ENCODE data around the gene PGP. TPM values are rescaled to one million over a fixed set of nuclear protein-coding genes. Genes with fewer than 3 reads are reported as not detected.
"Not testable (repeated sequence)": the region's sequence is repeated elsewhere in the genome, so short reads cannot be mapped to it uniquely, and the experiment has no call there.

The PGP gene
- total RNA-seq, 1 donor from 2014 or later: 15.0 TPM

DNA sequence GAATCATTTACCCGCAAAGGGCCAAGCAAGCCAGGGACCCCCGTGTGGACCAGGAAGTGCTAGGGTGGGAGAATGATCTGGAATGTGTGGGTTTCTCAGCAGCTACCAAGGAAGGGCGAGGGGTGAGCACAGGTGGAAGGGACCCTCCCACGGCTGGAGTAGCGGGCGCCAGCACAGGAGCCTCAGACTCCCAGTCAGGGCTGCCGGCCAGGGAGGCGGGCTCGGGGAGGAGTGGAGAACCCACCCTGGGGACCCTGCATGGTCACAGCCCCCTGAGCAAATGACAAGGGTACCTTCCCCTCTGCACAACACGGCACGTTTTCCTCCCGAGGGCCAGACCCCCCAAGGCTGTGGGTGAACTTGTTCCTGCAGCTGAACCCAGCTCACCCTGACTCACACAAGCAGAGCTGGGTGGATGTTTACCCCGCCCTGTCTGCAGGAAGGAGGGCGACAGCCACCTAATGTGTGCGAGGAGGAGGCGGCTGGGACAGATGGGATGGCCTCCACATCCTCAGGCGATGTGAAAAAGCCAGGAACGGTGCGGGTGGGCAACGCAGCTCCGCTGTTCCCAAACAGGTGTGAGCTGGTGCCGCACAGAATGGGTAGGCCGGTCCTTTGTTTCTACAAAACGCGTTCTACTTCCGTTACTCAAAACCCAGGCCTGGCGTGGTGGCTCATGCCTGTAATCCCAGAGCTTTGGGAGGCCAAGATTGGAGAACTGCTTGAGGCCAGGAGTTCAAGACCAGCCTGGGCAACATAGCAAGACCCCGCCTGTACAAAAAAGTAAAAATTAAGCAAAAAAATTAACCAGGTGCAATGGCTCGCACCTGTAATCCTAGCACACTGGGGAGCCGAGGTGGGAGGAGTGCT lies 30.5 kb upstream of the PGP start:
- intact Hi-C loops (cut with DNase I): no loop called here

DNA sequence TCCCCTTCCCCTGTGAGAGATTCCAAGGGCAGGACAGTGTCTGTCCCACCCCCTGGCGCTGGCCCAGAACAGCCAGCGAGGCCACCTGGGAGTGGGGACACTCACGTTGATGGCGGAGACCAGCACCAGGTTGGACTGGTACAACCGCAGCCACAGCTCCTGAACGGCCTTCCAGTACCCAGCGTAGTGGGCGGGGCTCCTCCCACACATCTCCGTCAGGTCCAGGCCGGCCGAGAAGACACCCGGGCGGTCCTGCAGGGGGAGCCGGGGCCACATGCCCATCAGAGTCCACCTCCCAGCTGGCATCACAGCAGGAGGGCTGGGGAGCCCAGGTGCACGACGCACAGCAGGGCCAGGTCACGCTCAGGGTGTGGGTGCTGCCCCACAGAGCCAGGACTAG lies 29.7 kb upstream of the PGP start:
- Histone ChIP-seq H3K4me3 (no peak overlapping the region), H3K9me3 (no peaks in the 10 kb centered on the region), H3K27ac (no peak overlapping the region), H3K4me1 (no peaks in the 10 kb centered on the region), H3K27me3 (no peaks in the 10 kb centered on the region), H3K36me3 (peaks cover 49% of the 10 kb centered on the region)
- intact Hi-C loops (cut with DNase I): no loop called here
- peak; percentile 8 for ATAC-seq
- no peak for DNase-seq
- TF ChIP-seq, protein P1, sequence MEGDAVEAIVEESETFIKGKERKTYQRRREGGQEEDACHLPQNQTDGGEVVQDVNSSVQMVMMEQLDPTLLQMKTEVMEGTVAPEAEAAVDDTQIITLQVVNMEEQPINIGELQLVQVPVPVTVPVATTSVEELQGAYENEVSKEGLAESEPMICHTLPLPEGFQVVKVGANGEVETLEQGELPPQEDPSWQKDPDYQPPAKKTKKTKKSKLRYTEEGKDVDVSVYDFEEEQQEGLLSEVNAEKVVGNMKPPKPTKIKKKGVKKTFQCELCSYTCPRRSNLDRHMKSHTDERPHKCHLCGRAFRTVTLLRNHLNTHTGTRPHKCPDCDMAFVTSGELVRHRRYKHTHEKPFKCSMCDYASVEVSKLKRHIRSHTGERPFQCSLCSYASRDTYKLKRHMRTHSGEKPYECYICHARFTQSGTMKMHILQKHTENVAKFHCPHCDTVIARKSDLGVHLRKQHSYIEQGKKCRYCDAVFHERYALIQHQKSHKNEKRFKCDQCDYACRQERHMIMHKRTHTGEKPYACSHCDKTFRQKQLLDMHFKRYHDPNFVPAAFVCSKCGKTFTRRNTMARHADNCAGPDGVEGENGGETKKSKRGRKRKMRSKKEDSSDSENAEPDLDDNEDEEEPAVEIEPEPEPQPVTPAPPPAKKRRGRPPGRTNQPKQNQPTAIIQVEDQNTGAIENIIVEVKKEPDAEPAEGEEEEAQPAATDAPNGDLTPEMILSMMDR (IDR thresholded peaks at IDR 0.05): no peak

More for the DNA sequence above, 30.5 kb upstream of the PGP start:
- Histone ChIP-seq H3K9me3 (no peaks in the 10 kb centered on the region), H3K4me1 (peaks cover 4% of the 10 kb centered on the region), H3K27ac (no peak overlapping the region), H3K27me3 (no peaks in the 10 kb centered on the region), H3K36me3 (peaks cover 49% of the 10 kb centered on the region), H3K4me3 (no peak overlapping the region)
- no peak for DNase-seq
- TF ChIP-seq, protein P1 (IDR thresholded peaks at IDR 0.05): no peak
- ATAC-seq: no peak

DNA sequence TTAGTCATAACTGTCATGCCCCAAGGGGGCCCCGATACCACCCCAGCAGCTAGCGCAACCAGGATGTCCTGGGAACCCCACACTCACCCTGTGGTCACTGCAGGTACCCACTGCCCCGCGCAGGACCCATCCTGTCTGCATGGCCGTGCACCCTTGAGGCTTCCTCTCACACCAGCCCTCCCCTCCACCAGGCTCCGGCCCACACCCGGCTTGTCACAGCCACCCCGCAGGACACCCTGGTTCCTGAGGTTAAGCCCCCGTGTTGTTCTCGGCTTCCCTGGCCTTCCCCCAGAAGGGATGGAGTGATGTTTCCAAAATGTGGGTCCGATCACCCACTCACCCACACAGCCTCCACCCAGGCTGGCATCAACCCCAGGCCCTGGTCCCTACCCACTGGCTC lies 29.1 kb upstream of the PGP start:
- no peaks in the 10 kb centered on the region for H3K4me1 ChIP-seq
- ATAC-seq (no peak), DNase-seq (no peak)
- no peaks in the 10 kb centered on the region for H3K27me3 ChIP-seq
- H3K27ac ChIP-seq: no peak overlapping the region
- TF ChIP-seq, protein P1 (IDR thresholded peaks at IDR 0.05): no peak
- intact Hi-C loops (cut with DNase I): no loop called here
- no peaks in the 10 kb centered on the region for H3K9me3 ChIP-seq
- no peak overlapping the region for H3K4me3 ChIP-seq
- H3K36me3 ChIP-seq: peaks cover 49% of the 10 kb centered on the region

DNA sequence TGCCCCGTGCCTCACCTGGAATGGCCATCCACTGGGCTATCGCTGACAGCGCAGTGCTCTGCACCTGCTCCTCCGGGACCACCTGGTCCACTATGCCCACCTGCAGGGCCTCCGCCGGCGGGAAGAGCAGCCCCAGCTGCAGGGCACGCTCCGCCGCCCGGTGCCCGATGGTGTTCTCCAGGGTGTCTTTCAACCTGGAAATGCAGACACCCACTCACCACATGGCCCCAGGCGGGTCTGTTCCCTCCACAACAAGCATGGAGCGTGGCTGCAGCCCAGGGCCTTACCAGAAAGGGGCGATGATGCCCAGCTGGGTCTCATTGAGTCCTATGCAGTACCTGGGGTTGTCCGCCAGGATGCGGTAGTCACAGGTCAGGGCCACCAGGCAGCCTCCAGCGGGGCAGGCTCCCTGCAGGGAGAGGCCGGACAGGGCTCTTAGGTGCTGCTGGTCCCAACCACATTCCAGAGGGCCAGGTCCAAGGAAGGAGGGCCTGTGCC lies 28.4 kb upstream of the PGP start:
- DNase-seq (no peak), ATAC-seq (no peak)

DNA sequence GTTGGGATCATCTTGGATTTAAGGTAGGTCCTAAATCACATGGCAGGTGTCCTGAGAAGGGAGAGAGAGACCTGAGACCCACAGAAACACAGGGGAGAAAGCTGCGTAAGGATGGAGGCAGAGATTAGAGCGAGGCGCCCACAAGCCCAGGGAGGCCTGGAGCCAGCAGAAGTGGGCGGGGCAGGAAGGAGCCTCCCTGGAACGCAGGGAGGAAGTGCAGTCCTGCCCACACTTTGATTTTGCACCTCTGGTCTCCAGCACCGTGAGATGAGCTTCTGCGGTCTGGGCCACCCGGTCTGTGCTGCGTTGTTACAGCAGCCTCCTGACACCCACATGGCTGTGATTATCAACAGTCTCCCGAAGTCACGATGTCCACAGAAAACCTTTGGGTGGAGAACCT lies 28.0 kb upstream of the PGP start:
- peaks cover 49% of the 10 kb centered on the region for H3K36me3 ChIP-seq
- peaks cover 4% of the 10 kb centered on the region for H3K27me3 ChIP-seq
- H3K9me3 ChIP-seq: no peaks in the 10 kb centered on the region
- intact Hi-C loops (cut with DNase I): no loop called here
- no peak overlapping the region for H3K4me3 ChIP-seq
- TF ChIP-seq, protein P1 (IDR thresholded peaks at IDR 0.05): no peak
- H3K27ac ChIP-seq: no peak overlapping the region
- ATAC-seq (no peak), DNase-seq (no peak)
- H3K4me1 ChIP-seq: peaks cover 2% of the 10 kb centered on the region

More for the DNA sequence above, 28.4 kb upstream of the PGP start:
- TF ChIP-seq, protein P1 (IDR thresholded peaks at IDR 0.05): no peak
- Histone ChIP-seq H3K4me3 (no peak overlapping the region), H3K9me3 (no peaks in the 10 kb centered on the region), H3K36me3 (peaks cover 49% of the 10 kb centered on the region), H3K27me3 (no peaks in the 10 kb centered on the region), H3K4me1 (no peaks in the 10 kb centered on the region), H3K27ac (no peak overlapping the region)
- intact Hi-C loops (cut with DNase I): no loop called here

DNA sequence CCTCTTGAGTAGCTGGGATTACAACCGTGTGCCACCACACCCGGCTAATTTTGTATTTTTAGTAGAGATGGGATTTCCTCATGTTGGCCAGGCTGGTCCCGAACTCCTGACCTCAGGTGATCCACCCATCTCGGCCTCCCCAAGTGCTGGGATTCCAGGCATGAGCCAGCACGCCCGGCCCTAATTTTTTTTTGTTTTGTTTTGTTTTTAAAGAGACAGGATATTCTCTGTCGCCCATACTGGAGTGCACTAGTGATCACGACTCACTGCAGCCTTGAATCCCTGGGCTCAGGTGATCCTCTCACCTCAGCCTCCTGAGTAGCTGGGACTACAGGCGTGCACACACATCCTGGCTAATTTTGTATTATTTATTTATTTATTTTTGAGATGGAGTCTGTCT lies 25.7 kb upstream of the PGP start:
- peaks cover 38% of the 10 kb centered on the region for H3K36me3 ChIP-seq
- H3K9me3 ChIP-seq; H3K4me3 ChIP-seq; DNase-seq; ATAC-seq; intact Hi-C loops (cut with DNase I); H3K27ac ChIP-seq: not testable (repeated sequence)
- H3K27me3 ChIP-seq: peaks cover 24% of the 10 kb centered on the region
- H3K4me1 ChIP-seq: peaks cover 17% of the 10 kb centered on the region

Data from upper lobe of right lung (tissue), 1 donor.